Heart left ventricle (tissue), 16 donors: Measurements from ENCODE around the gene FGF2. TPM values are rescaled to one million over a fixed set of nuclear protein-coding genes. Genes with fewer than 3 reads are reported as not detected.

Experiments used
- ATAC-seq, 4 donors: fragments of 200-7000 bp; cut with Tn5 transposase; one replicate each; pipeline ENCODE4 v1.9.1; 2020 to 2022; ENCODE audit warnings: moderate library complexity in 4 of 4, mild to moderate bottlenecking in 3 of 4, moderate number of reproducible peaks in 1 of 4
- DNase-seq, 5 donors: peaks; one replicate each; pipeline ENCODE4 v3.0.0-alpha.2; 2020
- H3K27ac ChIP-seq, 12 donors: fragments of 200-600 bp; sonication (generic) in 4 of 12; one replicate each; pipeline versions ENCODE4 v1.5.0 to v1.8.0; 2016 to 2022; ENCODE audit warnings: mild to moderate bottlenecking in 2 of 12
- H3K27me3 ChIP-seq, 9 donors: fragments of 200-600 bp; sonication (generic) in 2 of 9; one replicate each; pipeline versions ENCODE4 v1.5.1 to v1.8.0; 2016 to 2022; ENCODE audit warnings: mild to moderate bottlenecking in 3 of 9
- H3K36me3 ChIP-seq, 9 donors: fragments of 200-600 bp; sonication (generic) in 2 of 9; one replicate each; pipeline versions ENCODE4 v1.5.0 to v1.8.0; 2018 to 2022; ENCODE audit warnings: mild to moderate bottlenecking in 2 of 9
- H3K4me1 ChIP-seq, 12 donors: fragments of 200-600 bp; sonication (generic) in 4 of 12; one replicate each; pipeline versions ENCODE4 v1.5.0 to v1.8.0; 2016 to 2022; ENCODE audit warnings: mild to moderate bottlenecking in 3 of 12
- H3K4me3 ChIP-seq, 12 donors: fragments of 200-600 bp; sonication (generic) in 4 of 12; one replicate each; pipeline versions ENCODE4 v1.5.0 to v1.8.0; 2017 to 2022; ENCODE audit warnings: mild to moderate bottlenecking in 9 of 12, moderate library complexity in 4 of 12
- H3K9me3 ChIP-seq, 12 donors: fragments of 200-600 bp; sonication (generic) in 4 of 12; one replicate each; pipeline versions ENCODE4 v1.5.0 to v1.8.0; 2016 to 2022; ENCODE audit warnings: mild to moderate bottlenecking in 1 of 12
- CTCF ChIP-seq, 12 donors: fragments of 200-600 bp; sonication (generic) in 4 of 12; IDR thresholded peaks; one replicate each; pipeline versions ENCODE4 v1.5.0 to v1.8.0; 2018 to 2022; ENCODE audit warnings: antibody characterized with exemption in 12 of 12, mild to moderate bottlenecking in 5 of 12
- POLR2A ChIP-seq, 2 donors: fragments of 450-650 bp; IDR thresholded peaks; one replicate each; pipeline ENCODE4 v1.6.1; 2017; ENCODE audit warnings: antibody characterized with exemption in 2 of 2, mild to moderate bottlenecking in 2 of 2, moderate library complexity in 2 of 2
- WGBS, 4 donors: extraction: QIAGEN DNeasy Blood & Tissue Kit in 2 of 4; methylation state at CpG; one replicate each; pipeline versions ENCODE4 v1.1.5 to v1.1.7; 2013 to 2018; 5-methylcytosine and 5-hydroxymethylcytosine counted together
- intact Hi-C, 10 donors: fragments of 100-400 bp; cut with DNase I; formaldehyde crosslinking; loops; one replicate each; pipeline versions ENCODE4 v1.11.1 to v1.14.2; 2022
- polyA plus RNA-seq, 2 donors: library from polyadenylated mRNA; stranded (reverse); fragments of 200-250 nt; gene quantifications; one replicate each; pipeline ENCODE4 v1.2.3, GENCODE V29; 2013
- total RNA-seq, 9 donors: library from RNA; depleted of rRNA in 2 of 9; stranded (reverse); fragments of >200 nt in 2 of 9; fragmentation: NEBNext Ultra II Directional in 3 of 9; extraction: Animal tissue kit (Norgen Biotek cat#: 25700) in 3 of 9; gene quantifications; one replicate each; pipeline versions ENCODE4 v1.1.0 to v1.2.4, GENCODE V29; 2016 to 2023
- donor health status: ischemic (EF 13 %, LVEDD 7.1; RV severe dilation, severe dysfunction).
- donor health status: healthy with polysubstance abuse.
- donor health status: DM: no; HTN: yes; CAD: no.
- donor health status: DM: no; HTN: no; CAD: no.
- donor health status: ischemic (EF 25% LVEDD 6.9; RV normal size, moderate dysfunction).
- donor health status: ischemic (EF 25% LVEDD 5.7; RV mildly dilated, moderate dysfunction).
- donor health status: healthy.
- donor health status: DM: yes; HTN: yes; CAD: no.
- donor health status: ischemic (EF 35%, LVEDD 5.7; RV mildly dilated, moderate dysfunction).
- donor health status: nonischemic (EF 11% LVEDD 7.7; RV severe dilation, severe dysfunction).
- donor health status: DM: yes; HTN: yes; CAD: no.
- donor health status: PGD.
- donor health status: ischemic (EF 29% LVEDD 5.4; RV normal size, mild dysfunction).
- donor health status: nonischemic (EF 23%, LVEDD 6.1; RV moderate dilation, normal function).

FGF2 gene
- total and polyA plus RNA-seq, 11 donors = 2.2 to 14.4 (median 5.9) TPM

- Histone ChIP-seq H3K27me3 (no peaks in the 10 kb centered on the region), H3K27ac (no peak overlapping the region), H3K36me3 (no peaks in the 10 kb centered on the region), H3K9me3 (no peaks in the 10 kb centered on the region), H3K4me3 (no peak overlapping the region), H3K4me1 (peaks cover 0 to 5% (median 0%) of the 10 kb centered on the region in 12 donors)
- intact Hi-C loops = no loop called here
- ATAC-seq = no peak
- 95 to 97% (median 96%) methylated on average over 6 of the region's 6 CpGs for WGBS, 4 donors
- no peak for DNase-seq
- no peak for TF ChIP-seq POLR2A (IDR thresholded peaks at IDR 0.05)
- TF ChIP-seq CTCF (IDR thresholded peaks at IDR 0.05) = no peak
Observed at GRCh38 chr4:122815248-122815647, 11.4 kb upstream of the FGF2 start.

GRCh38 chr4:122816476-122816875 lies 10.2 kb upstream of the FGF2 start:
- ATAC-seq (no peak), DNase-seq (no peak)
- H3K27me3 ChIP-seq = no peaks in the 10 kb centered on the region
- 82 to 95% (median 92%) methylated on average over 4 of the region's 4 CpGs for WGBS, 4 donors
- no peaks in the 10 kb centered on the region for H3K36me3 ChIP-seq
- H3K4me1 ChIP-seq = no peaks in the 10 kb centered on the region
- intact Hi-C loops = no loop called here
- no peaks in the 10 kb centered on the region for H3K9me3 ChIP-seq
- no peak overlapping the region for H3K4me3 ChIP-seq
- TF ChIP-seq CTCF (IDR thresholded peaks at IDR 0.05) = no peak
- TF ChIP-seq POLR2A (IDR thresholded peaks at IDR 0.05) = no peak
- H3K27ac ChIP-seq = no peak overlapping the region

- WGBS, 4 donors = 86 to 91% (median 88%) methylated on average over 7 of the region's 7 CpGs
- no peak for DNase-seq
Observed at GRCh38 chr4:122819708-122820449, 6.8 kb upstream of the FGF2 start.

More at GRCh38 chr4:122819708-122820449, 6.8 kb upstream of the FGF2 start:
- Histone ChIP-seq H3K4me1 (no peaks in the 10 kb centered on the region), H3K4me3 (no peak overlapping the region), H3K9me3 (no peaks in the 10 kb centered on the region), H3K27me3 (no peaks in the 10 kb centered on the region), H3K27ac (no peak overlapping the region), H3K36me3 (no peaks in the 10 kb centered on the region)
- intact Hi-C loops = loop anchor here in 5 of 10 donors (5.0 to 10.0 kb wide), 6 partner anchors 33 to 105 kb away; partner anchors contain the start of gene NUDT6 (in 1 of the 5)
- no peak for TF ChIP-seq CTCF (IDR thresholded peaks at IDR 0.05)
- TF ChIP-seq POLR2A (IDR thresholded peaks at IDR 0.05) = no peak
- ATAC-seq = no peak
